MM.1S (cell line): ENCODE measurements around the gene SF3B5.

Experiments used
- CTCF ChIP-seq: fragments of 300-600 bp; sonication (generic); IDR thresholded peaks from 2 replicates; pipeline ENCODE4 v1.5.1; 2016; ENCODE audit warnings: antibody characterized with exemption, low read length, mixed read lengths
- EZH2 ChIP-seq: fragments of 300-600 bp; sonication (generic); optimal IDR thresholded peaks from 2 replicates; pipeline ENCODE3; 2017; ENCODE audit warnings: low read depth, mild to moderate bottlenecking, antibody characterized with exemption, low read length, mixed read lengths
- EZH2phosphoT487 ChIP-seq: fragments of 300-600 bp; sonication (generic); IDR thresholded peaks from 2 replicates; pipeline ENCODE4 v1.6.1; 2018; ENCODE audit warnings: antibody characterized with exemption, low read length

DNA sequence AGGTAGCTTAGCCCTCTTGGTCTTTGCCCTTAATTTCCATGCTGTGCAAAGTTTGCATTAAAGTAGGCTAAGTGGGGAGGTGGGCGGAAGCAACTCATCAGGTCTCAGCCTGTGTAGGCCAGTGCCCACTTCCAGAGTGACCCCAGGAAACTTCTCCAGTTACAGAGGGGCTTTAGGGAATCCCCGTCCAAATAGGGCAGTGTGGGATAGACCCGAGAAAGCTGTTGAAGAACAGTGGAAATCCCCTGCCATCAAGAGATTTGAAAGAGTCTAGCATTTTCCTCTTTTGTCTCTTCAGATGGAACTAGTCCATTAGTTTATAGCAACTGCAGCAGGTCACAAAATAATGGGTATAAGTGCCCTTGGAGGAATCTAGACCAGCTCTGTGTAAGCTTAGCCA, 20.2 kb downstream of the SF3B5 start:
- TF ChIP-seq CTCF: no peak
- TF ChIP-seq EZH2: no peak
- TF ChIP-seq EZH2phosphoT487: no peak
